AG10803 (cell line): ENCODE results near the gene RGL2.
A peak's percentile ranks its signal among the peaks of the same experiment; 100 is the strongest.

Source experiments
- DNase-seq: peaks from one replicate; pipeline ENCODE4 v3.0.0; 2010; ENCODE audit warnings: low read depth
- H3K4me3 ChIP-seq: 2 replicates; pipeline ENCODE4 v1.5.1; 2011; ENCODE audit warnings: mild to moderate bottlenecking, low read length, control low read depth
- CTCF ChIP-seq: conservative IDR thresholded peaks from 2 replicates; pipeline ENCODE4 v1.5.1; 2011; ENCODE audit warnings: mild to moderate bottlenecking, low read length, control low read depth, inconsistent platforms

The RGL2 gene

DNA sequence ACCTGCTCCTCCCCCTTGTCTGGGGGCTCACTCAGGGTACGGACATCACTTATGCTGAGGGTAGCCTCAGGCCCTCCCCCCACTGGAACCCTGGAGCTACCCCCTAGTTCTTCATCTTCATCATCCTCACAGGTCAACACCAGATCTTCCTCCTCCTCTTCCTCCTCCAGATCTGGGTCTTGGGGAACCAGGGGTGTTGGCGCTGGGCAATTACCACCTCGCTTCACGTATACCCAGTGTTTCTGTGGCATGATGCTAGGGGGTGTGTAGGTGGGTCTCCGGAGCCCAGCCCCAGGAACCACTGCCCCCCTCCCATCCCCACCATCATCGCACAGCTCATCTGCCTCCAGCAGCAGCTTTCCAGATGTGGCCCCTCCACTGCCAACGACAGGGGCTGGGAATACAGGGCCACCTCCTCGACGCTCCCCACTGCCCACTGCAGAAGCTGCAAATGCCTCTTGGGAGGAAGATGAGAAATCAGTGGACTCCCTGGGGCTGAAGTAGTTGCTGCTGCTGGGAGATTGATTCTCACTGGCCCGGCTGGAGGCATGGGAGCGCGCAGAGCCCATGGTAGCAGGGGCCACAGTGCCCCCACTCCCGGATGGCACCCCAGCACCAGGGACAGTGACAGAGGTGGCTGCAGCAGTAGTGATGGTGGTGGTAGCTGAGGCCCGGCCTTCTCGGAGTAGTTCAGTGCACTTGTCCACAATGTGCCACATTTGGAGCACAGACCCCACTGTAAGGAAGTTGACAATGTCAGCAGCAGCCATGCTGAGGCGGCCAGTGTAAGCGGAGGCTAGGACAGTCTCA is 17.3 kb upstream of the RGL2 start:
- no peak overlapping the region for H3K4me3 ChIP-seq
- DNase-seq, result no peak
- TF ChIP-seq CTCF, result no peak

DNA sequence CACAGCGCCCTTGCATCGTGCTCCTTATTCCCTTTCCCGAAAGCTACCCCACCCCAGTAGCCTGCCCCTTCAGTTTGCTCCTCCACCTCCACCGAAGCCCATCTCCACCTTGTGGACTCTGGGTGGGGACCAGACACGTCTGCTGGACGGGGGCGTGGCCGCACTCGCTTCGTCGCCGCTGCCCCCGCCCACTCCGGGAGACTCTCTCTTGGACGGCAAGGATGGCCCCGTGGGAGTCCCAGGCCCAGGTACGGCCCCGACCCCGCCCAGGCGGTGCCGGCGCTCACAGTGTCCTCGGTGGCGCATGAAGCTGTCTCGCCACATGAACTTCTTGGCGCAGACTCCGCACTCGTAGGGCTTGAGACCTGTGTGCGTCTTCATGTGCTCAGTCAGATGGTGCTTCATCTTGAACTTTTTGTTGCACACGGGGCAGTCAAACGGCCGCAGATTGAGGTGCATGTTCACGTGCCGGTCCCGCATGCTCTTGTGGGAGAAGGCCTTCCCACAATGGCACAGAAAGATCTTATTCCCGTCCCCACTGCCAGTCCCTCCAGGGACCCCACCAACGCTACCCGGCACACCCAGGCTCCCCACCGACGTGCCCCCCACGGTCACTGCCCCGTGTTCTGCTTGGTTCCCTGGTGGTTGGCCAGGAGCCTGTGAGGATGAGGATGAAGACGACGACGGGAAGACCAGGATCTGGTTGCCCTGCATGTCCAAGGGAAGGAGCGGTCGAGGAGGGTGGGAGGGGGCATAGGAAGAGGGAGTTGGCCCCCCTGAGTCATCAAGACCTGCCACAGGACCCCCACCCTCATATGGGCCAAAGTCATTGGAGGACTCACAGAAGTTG is 16.4 kb upstream of the RGL2 start:
- peak overlapping the region; percentile 94 for H3K4me3 ChIP-seq
- no peak for DNase-seq
- TF ChIP-seq CTCF, result no peak

DNA sequence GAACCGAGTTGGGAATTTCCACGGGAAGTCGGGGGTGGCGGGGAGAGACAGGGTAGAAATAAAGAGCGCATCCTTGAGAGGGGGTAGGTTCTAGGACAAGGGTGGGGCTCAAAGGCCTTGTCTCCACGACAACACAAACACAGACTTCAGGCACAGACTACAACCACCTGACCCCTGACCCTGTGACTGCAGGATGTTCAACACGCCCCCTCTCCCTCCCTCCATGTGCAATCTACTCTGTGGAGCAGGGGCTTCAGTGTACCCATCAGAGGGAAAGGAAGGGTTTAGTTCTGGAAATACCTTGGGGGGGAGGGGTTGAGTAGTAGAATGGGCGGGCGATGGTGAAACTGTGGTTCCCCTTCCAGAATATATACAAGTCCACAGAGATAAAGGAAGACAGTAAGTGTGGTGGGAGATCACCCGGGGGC is 15.8 kb upstream of the RGL2 start:
- DNase-seq, result peak; percentile 74
- H3K4me3 ChIP-seq, result peak overlapping the region; percentile 94
- no peak for TF ChIP-seq CTCF

GRCh38 chr6:33313709-33314514 is 15.2 kb upstream of the RGL2 start, which contains the start of gene TAPBP:
TAPBP (minus strand) TSS chr6:33314078; CDS start chr6:33314041, 37 bp downstream.
- peak; percentile 46 for DNase-seq
- H3K4me3 ChIP-seq, result peak within 1 kb of the TSS; percentile 94
- TF ChIP-seq CTCF, result no peak

DNA sequence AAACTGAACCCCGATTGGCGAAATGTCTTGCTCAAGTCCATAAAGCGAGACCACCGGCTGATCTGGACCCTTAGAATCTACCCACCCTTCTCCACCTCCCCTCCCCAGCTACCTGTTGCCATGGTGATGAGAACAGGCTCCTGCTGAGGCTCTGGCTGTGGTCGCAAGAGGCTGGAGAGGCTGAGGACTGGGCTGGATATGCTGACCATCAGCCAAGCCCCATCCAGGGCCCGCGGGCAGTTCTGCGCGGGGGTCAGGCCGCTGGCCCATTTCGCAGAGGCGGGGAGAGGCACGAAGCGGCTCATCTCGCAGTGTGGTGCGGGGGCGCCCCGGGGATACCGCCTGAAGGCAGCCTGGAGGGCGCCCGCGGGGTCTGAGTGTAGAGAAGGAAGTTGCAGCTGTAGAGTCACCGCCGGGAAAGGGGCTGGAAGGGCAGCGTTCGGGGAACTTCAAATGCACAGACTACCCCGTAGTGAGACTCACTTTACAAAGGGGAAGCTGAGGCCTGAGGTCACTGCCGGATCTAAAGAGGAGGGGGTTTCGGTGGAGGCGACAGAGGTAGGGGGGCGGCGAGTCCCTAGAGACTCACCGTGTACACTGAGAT is 14.5 kb upstream of the RGL2 start:
- no peak for DNase-seq
- no peak for TF ChIP-seq CTCF
- peak overlapping the region; percentile 94 for H3K4me3 ChIP-seq

GRCh38 chr6:33312361-33313104 is 13.8 kb upstream of the RGL2 start:
- peak overlapping the region; percentile 94 for H3K4me3 ChIP-seq
- TF ChIP-seq CTCF, result no peak
- DNase-seq, result peak; percentile 48
